HG03565 (cell line): ENCODE measurements around the gene OBP2B.
"Not testable (repeated sequence)": the region's sequence is repeated elsewhere in the genome, so short reads cannot be mapped to it uniquely, and the experiment has no call there.

Source experiments
- ATAC-seq: cut with Tn5 transposase; IDR thresholded peaks from one replicate; pipeline ENCODE4 v1.9.1; 2021; ENCODE audit warnings: mild to moderate bottlenecking, moderate library complexity; ENCODE audit not compliant: unreplicated experiment

The OBP2B gene

GRCh38 chr9:133169687-133170086 is 39.4 kb downstream of the OBP2B start:
- not testable (repeated sequence) for ATAC-seq

- ATAC-seq = no peak
These were observed 39.9 kb downstream of the OBP2B start for GRCh38 chr9:133169102-133169501.

- ATAC-seq = no peak
These were observed 40.6 kb downstream of the OBP2B start for GRCh38 chr9:133168432-133168831.

DNA sequence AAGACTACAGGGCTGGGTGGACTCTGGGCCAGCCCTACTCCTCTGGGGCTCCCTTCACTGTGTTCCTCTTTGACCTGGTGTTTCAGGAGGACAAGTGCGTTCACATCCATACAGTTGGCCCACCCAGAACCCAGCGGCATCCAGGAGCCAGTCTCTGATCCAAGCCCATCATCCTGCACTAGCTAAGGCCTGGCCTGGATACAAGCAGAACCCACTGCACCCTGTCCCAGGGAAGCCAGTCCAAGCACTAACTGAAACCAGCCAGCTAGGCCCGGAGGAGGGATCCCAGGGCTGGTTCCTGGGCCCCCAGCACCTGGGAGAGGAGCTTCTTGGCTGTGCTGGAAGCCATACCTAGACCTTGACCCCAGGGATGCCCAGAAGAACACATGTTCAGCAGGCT is 41.3 kb downstream of the OBP2B start:
- ATAC-seq = no peak

GRCh38 chr9:133167096-133167730 is 41.8 kb downstream of the OBP2B start:
- ATAC-seq = no peak

DNA sequence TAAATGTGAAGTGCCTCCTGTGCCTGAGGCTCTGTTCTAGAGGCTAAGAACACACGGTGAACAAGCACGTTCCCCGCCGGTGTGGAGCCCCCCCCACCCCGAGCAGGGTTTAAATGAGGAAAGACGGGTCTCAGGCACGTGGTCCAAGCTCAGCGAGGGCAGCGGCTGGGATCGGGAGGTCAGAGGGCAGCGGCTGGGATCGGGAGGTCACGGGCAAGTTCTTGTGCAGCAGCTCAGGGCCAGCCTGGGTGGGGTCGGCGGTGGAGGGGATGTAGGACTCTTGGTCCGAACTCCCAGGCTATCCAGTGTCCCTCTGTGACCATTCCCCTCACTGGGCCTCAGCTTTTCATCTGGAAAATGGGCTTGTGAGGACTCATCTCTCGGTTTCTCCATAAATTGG is 42.7 kb downstream of the OBP2B start:
- no peak for ATAC-seq

GRCh38 chr9:133165452-133165730 is 43.7 kb downstream of the OBP2B start:
- no peak for ATAC-seq

DNA sequence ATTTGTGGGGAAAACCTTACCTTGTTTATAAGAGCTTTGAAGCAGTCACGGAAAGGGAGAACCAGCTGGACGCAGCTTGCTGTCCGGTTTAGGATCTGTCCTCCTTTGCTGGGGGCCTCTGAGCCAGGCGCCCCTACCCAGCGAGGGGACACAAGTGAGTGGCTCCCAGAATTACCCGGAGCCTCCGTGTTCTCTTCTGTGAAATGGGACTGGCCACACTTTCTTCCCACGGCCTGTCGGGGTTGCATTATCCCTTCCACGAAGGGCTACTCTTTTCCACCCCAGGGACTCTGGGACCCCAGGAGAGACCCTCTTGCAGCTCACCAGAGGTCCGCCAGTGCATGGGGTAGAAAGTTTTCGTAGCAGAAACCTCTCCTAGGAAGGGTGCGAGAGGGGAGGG is 44.9 kb downstream of the OBP2B start:
- no peak for ATAC-seq

- ATAC-seq = no peak
These were observed 45.4 kb downstream of the OBP2B start, which contains the start of gene GBGT1 for GRCh38 chr9:133163504-133164172. Gene GBGT1 (minus strand): TSS chr9:133163914. CDS start chr9:133162412, 1,502 bp downstream.

DNA sequence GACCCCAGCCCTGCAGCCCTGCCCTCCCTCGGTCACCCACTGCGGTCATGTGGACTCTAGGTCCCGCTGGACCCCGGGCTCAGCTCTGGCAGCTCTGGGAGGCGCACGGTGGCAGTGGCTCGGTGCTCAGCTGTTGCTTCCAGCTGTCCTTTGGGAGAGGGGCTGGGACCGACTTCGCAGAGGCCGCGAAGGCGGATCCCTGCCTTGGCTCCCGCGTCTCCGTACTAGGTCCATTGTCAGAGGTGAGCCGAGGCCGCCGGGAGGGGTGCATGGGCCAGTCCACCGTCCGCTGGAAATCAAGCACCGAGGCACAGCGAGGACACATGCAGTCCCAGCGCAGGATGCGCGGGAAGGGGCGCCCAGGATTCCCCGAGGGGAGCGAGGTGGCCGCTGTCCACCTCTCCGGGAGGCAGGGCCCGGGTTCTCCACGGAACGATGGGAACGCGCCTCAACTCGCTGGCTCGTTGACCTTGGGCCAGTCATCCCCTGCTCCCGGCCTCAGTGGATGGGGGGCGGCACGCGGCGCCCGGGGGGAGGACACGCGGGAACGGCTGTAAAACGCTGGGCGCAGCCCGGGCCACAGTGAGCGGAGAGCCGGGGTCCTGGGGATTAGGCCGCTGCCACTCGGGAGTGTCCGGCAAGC is 46.1 kb downstream of the OBP2B start:
- ATAC-seq = no peak

- no peak for ATAC-seq
These were observed 47.5 kb downstream of the OBP2B start for GRCh38 chr9:133161547-133161950.

DNA sequence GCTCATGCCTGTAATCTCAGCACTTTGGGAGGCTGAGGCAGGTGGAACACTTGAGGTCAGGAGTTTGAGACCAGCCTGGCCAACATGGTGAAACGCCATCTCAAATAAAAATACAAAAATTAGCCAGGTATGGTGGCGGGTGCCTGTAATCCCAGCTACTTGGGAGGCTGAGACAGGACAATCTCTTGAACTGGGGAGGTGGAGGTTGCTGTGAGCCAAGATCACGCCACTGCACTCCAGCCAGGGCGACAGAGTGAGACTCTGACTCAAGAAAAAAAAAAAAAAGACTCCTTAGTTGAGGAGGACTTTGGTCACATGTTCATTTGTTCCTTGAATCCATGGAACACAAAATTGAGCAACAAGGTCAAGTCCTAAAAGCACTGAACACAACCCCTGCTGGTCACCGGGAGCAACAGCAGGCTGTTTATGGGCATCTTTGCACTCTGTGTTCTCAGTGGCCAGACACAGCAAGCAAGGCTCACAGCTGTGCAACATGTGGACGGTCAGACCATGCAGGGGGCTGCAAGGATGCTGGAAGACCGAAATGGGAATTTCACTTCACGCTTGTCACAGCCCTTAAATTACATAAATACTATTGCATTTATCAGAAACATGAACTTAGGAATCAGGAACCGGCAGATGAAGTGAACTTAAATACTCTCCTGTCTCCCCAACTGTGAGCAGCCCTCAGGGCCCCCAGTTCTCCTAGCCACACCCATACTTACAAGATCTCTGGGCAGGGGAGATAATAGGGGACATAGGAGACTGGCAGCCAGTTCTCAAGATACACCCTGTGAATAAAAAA is 48.1 kb downstream of the OBP2B start:
- no peak for ATAC-seq

- ATAC-seq = no peak
These were observed 50.4 kb downstream of the OBP2B start for GRCh38 chr9:133158695-133159094.
